Stimulated activated naive CD4-positive, alpha-beta T cell (primary cell): ENCODE measurements around the gene PPP1R12C.

Experiments
- DNase-seq, 6 experiments: peaks; one replicate each; lab custom pipeline; 2025; lab: John Stamatoyannopoulos, UW

The PPP1R12C gene

GRCh38 chr19:55146705-55147273 is 29.4 kb upstream of the PPP1R12C start:
- no peak for DNase-seq

- peak in 1 of 6 experiments; percentile 21 for DNase-seq
Measured at GRCh38 chr19:55146078-55146704, 28.8 kb upstream of the PPP1R12C start.

GRCh38 chr19:55145232-55145631 is 27.8 kb upstream of the PPP1R12C start:
- no peak for DNase-seq

- DNase-seq: no peak
Measured at GRCh38 chr19:55141696-55142095, 24.3 kb upstream of the PPP1R12C start.

- no peak for DNase-seq
Measured at GRCh38 chr19:55137915-55138314, 20.5 kb upstream of the PPP1R12C start.

- DNase-seq: no peak
Measured at GRCh38 chr19:55136399-55137102, 19.1 kb upstream of the PPP1R12C start.

GRCh38 chr19:55134736-55135135 is 17.3 kb upstream of the PPP1R12C start:
- DNase-seq: no peak

- no peak for DNase-seq
Measured at GRCh38 chr19:55133639-55134444, 16.4 kb upstream of the PPP1R12C start.

- DNase-seq: no peak
Measured at GRCh38 chr19:55132453-55133129, 15.2 kb upstream of the PPP1R12C start.

- no peak for DNase-seq
Measured at GRCh38 chr19:55131421-55131820, 14.0 kb upstream of the PPP1R12C start.

GRCh38 chr19:55119053-55119452 is 1.6 kb upstream of the PPP1R12C start:
- peak in 2 of 6 experiments; percentile 11 to 30 for DNase-seq

GRCh38 chr19:55118401-55118991 is 1.1 kb upstream of the PPP1R12C start:
- DNase-seq: no peak

- DNase-seq: peak; percentile 83 to 93 (median 89)
Measured at GRCh38 chr19:55117663-55118391, 390 bp upstream of the PPP1R12C start.

GRCh38 chr19:55116232-55116858 is 1.1 kb downstream of the PPP1R12C start:
- DNase-seq: peak in 5 of 6 experiments; percentile 12 to 71 (median 27)

GRCh38 chr19:55115446-55116065 is 1.9 kb downstream of the PPP1R12C start:
- DNase-seq: peak in 2 of 6 experiments; percentile 26 to 71

- DNase-seq: peak in 1 of 6 experiments; percentile 25
Measured at GRCh38 chr19:55114566-55115145, 2.8 kb downstream of the PPP1R12C start.

GRCh38 chr19:55113570-55114039 is 3.8 kb downstream of the PPP1R12C start:
- DNase-seq: no peak

- DNase-seq: no peak
Measured at GRCh38 chr19:55112777-55113569, 4.5 kb downstream of the PPP1R12C start.
